ENCODE measurements around the gene NCKAP5L.
"Not testable (repeated sequence)": the region's sequence is repeated elsewhere in the genome, so short reads cannot be mapped to it uniquely, and the experiment has no call there.

NCKAP5L gene

DNA sequence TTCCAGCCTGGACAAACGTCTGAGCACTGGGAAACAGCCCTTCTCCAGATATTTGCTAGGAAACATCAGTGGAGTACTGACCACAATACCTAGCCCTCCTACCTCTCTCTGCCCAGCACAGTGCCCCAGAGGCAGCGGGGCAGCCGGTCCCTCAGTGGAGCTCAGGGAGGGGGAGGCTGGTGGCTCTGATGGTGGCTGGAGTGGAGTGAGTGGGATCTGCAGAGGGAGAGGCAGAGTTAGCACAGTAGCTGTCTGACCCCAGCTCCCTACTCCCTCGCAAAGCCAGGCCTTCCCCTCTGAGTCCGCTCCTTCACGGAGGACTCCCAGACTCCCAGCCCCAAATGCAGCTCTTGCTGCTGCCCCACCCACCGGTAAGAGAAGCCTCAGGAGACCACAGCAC is 30.0 kb downstream of the NCKAP5L start:
- DNase-seq: no peak

DNA sequence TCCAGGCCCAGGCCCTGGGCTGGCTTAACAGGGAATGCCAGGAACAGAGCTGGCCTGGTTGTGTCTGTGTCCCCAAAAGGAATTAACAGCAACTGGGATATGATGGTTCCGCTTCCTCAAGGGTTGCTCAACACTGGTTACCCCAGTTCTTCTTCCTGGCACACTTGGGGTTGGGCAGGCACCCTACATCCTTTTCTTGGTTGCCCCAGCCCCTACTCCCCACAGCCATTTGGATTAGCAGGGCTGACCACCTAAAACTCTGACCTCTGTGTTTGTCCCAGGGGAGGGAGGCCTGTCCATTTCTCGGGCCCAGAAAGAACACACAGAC is 30.8 kb downstream of the NCKAP5L start:
- DNase-seq: no peak

DNA sequence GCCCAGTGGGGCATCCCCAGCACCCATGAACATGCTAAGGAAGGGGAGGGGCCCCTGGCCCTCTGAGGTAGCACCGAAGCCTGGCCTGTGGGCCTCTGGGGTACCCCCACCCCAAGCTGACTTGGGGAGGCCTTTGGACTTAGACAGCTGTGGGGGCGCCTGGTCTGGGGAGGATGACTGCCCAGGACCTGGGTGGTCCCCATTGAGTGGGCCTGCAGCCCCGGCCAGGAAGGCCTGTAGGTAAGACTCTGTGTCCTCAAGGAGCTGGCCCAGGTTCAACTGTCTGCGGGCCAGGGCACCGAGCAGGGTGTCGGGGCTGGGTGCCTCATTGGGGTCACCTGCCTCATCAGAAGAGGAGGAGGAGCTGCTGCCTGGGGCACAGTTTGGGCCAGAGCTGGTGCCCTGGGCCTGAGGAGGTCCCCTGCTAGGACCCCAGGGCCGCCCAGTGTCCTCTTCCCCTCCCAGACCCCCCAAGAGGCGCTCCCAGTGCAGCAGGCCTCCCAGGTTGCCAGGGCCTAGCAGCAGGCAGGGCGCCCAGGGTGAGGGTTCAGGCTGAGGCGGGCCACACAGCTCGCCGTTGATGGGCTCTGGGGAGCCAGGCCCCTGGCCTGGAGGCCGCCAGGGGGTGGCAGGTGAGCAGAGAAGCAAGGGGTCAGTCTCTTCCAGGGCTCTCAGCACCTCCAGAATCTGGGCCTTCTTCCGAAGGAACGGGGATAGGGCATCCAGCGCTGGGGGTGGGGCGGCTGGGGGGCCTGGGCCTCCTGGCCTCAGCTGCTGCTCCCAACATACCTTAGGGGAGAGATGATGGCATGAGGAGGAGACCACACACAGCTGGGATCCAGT is 31.4 kb downstream of the NCKAP5L start:
- DNase-seq: no peak

DNA sequence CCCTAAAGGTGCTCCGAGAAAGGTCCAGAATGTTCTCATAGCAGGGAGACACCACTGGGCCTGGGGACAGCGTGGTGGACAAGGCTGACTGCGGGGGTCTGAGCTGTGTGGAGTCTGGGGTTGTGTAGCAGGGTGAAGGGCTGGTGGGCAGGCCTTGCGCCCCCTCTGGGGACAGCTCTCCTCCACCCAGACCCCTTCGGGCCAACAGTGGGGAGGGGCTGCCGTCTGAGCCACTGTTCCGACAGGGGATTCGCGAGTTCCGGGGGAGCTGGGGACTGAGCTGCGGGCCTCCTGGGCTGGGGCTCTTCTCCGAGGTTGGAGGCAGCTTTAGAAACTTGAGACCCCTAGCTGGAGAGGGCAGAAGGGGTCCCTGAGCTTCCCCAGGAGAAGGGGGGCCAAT is 32.1 kb downstream of the NCKAP5L start:
- DNase-seq: no peak

DNA sequence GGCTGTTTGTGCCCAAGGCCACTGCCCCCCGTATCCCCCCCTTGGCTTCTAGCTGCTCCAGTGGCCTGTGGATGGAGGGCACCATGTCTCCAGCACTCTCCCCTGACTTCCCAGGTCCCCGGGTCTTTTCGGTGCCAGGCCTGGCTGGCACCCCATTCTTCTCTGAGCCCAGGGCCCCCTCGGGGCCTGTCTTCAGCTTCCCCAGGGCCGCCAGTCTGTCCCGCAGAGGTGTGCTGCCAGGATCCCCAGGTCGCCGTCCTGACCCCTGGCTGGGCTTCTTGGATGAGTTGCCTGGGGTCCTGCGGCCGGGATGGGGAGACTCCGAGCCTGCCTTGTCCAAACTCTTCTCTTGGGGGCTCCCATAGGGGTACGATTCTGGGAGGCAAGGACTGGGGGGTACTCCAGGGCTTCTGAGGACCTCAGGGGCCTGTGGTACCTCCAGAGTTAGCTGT is 32.5 kb downstream of the NCKAP5L start:
- DNase-seq: no peak

DNA sequence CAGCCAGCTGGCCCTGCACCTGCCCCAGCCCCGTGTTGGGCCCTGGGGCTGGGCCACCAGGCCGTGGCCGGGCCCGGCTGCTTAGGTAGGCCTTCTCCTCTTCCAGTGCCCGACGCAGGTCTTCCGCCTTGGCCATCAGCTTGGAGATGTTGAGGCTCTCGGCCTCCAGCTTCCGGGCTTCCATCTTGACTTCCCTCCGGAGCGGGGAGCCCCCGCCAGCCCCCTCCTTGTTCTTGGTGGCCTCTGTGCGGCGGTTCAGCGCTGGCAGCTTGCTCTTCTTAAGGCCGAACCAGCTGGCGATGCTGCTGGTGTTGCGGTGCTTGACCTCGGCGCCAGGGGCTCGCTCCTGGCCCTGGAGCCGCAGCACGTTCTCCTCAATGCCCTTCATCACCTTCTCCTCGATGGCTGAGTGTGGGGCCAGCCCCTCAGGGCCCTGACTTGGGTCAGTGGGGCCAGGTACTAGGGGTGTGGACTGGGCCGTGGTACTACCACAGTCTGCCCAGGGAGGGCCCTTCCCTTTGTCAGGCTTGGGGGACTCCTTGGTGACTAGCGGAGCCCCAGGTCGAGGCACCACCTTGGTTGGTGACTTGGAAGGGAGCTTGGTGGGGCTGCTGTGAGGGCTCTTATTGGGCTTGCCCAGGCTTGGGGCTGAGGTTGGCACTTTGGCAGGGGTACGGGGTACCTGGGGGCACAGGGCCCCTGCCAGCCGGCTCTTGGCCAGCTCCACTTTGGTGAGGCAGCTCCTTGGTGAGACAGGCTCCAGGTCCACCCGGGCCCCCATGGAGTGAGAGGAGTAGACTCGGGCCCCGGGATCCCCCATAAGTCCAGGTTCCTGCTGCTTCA is 33.2 kb downstream of the NCKAP5L start:
- DNase-seq: no peak

DNA sequence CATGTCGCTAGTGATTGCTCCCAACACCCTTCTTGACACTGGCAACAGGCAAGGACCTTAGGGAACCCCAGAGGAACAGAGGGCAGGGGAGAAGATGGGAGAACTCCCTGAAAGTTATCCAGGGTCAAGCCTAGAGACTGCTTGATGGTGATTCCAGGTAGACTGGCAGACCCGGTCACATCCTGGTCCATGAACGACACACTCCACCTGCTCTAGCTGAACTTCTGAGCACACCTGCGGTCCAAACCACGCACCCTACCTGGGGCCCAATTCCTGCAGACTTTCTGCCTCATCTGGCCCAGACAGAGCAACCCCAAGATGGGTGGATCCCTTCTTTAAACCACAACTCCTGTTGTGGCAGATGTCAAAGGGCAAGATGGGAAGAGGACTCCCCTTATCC is 34.2 kb downstream of the NCKAP5L start:
- no peak for DNase-seq

DNA sequence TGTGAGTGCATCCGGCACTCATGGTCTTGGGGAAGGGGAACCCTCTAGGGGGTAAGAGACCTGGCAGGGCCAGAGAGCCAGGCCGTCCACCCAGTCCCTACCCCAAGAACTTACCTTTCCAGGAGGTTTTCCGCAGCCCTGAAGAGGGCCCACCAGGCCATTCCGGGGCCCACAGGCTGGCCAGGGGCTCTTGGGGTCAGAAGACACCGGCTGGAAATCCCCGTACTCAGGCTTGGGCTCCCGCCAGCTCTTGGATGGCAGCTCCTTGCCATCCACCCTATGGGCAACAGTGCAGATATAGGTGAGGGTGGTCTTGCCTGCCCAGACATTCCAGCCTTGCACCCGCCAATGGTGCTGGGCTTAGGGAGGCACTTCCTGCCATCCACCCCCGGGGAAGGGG is 34.6 kb downstream of the NCKAP5L start:
- DNase-seq: no peak

DNA sequence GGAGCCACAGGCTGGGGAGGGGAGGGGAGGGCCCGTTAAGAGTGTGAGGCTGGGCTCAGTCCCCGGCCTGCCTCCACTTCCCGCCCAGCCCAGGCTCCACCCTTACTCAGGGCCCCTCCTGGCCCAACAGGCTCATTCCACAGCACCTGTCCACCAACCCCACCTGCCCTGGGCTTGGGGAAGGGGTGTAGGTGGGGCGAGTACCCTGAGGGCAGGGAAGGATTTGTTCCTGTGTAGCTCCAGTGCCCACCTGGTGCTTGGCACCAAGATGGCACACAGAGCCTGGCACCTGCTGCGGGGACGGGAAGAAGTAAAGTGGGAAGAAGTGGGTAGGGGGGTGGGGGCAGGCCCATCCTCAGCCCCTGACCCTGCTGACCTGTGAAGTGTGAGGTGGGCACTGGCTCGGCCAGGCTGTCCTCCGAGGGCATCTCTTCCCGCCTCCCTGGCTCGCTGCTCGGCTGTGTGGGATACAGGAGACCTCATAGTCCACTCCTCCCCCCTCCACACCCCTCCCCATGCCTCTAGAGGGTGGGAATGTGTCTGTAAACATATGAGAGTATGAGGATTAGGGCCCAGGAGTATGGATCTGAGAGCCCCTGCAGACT is 35.1 kb downstream of the NCKAP5L start:
- no peak for DNase-seq

DNA sequence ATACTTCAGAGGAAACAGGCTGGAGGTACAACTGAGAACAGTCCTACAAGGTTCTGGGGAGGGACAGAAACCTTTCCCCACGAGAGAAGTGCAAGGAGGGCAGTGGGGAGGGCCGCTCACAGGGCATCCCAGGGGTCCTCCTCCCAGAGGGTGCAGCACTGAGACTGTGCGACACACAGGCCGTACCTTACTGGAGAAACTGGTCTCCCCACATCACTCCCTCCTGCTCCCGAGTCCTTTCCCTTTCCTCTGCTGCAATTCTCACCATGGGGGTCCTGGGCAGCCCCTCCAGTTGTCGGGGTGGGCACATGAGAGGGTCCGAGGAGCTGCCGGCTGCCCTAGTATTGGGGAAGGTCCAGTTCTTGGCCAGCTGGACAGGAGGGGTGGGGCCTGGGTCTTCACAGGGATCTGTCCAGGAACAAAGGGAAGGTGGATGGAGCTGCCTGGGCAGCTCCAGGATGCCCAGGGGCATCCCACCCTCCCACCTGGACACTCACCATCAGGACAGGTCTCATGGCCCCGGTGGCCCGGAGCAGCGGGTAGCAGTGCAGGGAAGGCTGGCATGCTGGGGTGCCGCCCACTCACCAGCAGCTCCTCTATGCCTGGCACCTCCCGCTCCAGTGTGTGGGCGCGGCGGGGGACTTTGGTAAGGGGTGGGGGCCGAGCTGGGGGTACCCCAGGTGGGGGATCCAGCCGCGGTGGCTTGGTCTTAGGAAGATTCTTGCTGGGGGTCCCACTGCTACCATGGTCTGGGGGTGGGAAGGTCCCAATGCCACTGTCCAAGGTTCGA is 35.8 kb downstream of the NCKAP5L start:
- DNase-seq: no peak

DNA sequence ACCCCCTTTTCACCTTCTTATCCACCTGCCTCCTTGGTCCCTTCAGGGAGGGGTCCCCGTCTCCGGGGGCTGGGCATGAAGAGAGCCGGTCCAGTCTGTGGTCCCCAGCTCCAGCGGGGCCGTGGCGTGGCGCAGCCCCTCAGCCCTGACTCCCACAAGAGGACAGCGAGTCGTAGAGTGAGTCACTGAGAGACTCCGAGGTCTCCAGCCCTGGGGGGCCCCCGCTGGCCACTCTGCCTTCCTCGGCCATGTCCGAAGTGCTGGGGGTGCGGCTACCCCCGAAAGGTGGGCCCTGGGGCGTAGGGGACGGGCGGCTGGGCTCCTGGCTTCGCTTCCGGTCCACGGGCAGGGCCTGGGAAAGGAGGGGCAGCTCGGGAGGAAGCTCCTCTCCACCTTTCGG is 36.5 kb downstream of the NCKAP5L start:
- DNase-seq: no peak

DNA sequence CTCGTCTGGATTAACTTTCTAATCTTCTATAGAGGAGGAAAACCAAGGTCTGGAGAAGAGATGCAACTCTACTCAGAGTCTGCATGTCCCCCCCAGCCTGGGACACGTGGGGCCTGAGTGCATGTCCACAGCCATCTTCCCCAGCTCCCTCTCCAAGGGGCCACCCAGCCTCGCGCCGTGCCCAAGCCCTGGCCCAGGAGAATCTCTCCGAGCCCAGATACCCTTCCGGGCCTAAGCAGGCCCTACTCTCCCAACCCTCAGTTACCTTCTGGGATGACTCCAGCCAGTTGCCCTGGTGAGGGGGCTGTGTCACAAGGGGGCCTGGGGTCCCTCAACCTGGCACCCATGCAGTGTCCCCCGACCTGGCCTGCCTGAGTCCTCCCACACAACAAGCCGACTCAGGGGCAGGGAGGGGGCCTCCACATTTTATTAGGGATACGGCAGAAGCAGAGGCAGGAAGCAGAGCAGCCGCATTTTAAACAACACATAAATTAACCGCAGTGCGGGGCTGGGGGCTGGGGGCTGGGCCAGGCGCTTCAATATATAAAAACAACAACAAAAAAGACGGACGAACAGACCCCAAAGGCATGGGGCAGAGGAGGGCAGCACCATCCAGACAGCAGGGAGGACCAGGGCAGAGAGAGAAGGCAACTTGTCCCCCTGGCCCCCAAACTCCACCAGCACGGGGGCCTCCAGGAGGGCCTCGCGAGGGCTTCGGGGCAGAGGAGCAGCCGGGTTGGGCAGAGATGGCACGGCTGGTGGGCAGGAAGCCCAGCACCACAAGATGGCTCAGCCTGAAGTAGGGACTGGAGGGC is 37.3 kb downstream of the NCKAP5L start:
- no peak for DNase-seq

DNA sequence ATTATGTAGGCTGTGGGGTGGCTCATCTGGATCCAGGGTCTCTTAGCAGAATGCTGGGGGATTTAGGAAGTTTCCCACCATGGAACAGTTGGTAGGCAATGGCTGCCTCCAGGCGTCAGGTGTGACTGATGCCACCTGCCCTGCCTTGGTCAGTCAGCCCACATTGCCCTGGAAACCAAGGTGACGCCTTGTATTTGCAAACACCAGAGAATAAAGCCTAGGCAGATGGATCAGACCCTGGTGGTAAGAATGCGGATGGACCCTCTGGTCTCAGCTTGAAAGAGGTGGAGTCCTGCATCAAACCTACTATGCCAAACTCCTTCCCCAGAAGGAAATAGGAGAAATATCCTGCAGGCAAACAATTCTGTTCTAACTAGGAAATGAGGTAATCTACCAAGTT is 38.2 kb downstream of the NCKAP5L start:
- DNase-seq: no peak

DNA sequence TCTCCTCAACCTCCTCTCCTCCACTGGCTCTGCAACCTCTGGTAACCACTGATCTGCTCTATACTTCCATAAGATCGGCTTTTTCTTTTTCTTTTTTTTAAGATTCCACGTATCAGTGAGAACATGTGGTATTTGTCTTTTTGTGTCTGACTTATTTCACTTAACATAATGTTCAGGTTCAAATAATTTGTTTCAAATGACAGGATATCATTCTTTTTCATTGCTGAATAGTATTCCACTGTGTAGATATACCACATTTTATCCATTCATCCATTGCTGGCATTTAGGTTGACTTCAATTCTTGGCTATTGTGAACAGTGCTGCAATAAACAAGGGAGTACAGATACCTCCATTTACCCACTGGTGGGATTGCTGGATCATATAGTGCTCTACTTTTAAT is 40.5 kb downstream of the NCKAP5L start:
- no peak for DNase-seq

DNA sequence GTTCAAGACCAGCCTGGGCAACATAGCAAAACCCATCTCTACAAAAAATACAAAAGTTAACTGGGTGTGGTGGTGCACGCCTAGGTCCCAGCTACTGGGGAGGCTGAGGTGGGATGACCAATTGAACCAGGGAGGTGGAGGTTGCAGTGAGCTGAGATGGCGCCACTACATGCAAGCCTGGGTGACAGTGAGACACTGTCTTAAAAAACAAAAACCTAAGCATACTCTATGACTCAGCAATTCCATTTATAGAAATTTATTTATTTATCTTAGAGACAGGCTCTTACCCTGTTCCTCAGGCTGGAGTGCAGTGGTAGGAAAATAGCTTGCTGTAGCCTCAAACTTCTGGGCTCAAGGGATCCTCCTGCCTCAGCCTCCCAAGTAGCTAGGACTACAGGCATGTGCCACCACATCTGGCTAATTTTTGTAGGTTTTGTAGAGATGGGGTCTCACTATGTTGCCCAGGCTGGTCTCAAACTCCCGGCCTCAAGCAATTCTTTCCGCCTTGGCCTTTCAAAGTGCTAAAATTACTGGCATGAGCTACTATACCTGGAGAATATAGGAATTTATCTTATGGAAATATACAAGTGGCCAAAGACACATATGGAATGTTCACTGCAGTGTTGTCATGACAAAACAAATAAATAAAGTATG is 43.3 kb downstream of the NCKAP5L start:
- DNase-seq: no peak

DNA sequence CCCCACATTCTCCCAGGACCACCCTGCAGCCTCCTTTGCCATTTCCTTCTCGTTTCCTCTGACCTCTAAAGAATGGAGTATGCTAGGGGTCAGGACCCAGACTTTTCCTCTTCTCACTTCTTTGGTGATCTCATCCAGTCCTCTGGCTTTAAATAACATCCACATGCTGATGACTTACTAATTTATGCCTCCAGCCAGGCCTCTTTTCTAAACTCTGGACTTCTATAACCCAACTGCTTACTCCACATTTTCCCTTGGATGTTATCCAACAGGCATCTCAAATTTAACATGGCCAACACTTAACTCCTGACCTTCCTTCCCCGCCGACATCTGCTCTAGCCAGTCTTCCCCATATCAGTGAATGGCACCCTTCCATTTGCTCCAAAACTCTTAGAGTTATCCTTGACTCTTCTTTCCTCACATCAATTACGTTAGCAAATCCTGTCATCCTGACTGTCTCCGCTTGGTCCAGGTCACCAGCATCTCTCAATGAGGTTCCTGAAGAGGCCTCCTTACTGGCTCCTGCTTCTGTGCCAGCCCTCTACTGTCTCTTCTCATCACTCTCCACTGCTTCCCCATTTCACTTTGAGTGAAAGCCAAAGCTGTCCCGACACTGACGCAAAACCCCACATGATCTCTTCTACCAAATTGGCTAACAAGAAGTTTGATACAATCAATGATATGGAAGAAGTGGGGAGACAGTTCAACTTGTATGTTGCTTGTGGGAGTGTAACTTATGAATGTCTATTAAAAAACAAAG is 44.1 kb downstream of the NCKAP5L start:
- DNase-seq: no peak

DNA sequence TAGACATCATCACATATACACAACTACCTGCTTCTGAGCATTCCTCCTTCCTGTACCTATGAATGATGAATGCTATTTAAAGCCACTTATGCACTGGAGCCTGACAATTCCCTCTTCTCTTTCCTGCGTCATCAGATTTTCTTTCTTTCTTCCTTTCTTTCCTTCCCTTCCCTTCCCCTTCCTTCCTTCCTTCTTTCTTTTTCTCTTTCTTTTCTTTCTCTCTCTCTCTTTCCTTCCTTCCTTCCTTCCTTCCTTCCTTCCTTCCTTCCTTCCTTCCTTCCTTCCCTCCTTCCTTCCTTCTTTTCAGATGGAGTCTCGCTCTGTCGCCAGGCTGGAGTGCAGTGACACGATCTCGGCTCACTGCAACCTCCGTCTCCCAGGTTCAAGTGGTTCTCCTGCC is 47.3 kb downstream of the NCKAP5L start:
- not testable (repeated sequence) for DNase-seq

DNA sequence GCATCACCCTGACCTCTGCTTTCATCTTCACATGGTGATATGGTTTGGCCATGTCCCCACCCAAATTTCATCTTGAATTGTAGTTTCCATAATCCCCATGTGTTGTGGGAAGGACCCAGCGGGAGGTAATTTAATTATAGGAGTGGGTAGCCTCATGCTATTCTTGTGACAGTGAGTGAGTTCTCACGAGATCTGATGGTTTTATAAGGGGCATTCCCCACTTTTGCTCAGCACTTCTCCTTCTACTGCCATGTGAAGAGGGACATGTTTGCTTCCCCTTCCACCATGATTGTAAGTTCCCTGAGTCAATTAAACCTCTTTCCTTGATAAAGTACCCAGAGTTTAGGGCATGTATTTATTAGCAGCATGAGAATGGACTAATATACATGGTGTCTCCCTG is 48.6 kb downstream of the NCKAP5L start:
- DNase-seq: no peak

DNA sequence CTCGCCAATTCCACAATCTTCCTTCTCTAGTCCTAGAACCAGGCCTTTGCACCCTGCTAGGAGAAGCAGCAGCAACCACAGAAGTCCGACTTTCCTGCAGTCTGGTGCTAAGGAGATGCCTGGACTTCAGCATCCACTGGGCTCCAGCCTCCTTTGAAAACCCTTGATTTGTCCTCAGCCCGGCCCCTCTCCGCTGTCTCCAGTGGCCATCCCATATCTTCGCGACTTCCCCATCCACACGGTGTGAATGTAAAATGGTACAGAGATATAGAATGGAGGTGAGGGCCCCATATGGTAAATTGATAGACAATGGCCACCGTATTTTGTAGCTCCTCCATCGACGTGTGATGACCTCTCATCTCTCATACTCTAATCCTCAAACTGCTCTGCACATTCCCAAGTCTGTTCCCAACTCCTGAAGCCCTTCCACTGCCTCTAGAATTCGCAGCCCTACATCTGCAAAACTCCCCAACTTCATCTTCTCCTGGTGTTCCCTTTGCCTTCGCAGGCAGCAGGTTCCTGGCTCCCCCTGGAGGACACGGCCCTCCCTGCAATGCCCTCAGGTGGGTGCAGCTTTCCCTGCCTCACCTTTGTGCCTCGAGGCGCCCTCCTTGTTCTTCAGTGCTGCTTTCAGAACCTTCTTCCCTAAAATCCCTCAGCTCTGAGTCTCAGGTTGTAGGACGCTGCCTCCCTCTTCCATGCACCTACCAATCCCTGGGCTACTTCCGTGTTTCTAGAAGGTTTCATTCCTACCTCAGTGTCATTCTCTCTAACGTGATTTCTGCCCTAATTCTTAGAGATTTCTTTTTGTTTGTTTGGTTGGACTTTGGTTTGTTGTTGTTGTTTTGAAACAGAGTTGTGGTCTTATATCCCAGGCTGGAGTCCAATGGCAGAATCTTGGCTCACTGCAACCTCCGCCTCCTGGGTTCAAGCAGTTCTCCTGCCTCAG is 50.1 kb downstream of the NCKAP5L start:
- peak; percentile 9 for DNase-seq

DNA sequence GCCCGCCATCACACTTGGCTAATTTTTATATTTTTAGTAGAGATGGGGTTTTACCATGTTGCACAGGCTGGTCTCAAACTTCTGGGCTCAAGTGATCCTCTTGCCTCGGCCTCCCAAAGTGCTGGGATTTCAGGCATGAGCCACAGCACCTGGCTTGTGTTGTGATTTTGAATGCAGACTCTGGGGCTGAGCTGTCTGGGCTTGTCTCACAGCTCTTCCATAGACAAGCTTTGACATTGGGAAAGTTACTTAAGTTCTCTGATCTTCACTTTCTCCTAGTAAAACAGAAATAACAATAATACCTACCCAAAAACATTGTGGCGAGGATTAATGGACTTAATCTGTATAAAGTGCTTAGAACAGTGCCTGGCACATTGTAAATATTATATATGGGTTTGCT is 50.9 kb downstream of the NCKAP5L start:
- DNase-seq: no peak

Measured in NCI-H748 treated with DMSO at 0.1 percent for 48 hours (cell line).